ENCODE data around the gene OFD1. TPM values are rescaled to one million over a fixed set of nuclear protein-coding genes. Genes with fewer than 3 reads are reported as not detected.

The OFD1 gene
- total and polyA plus RNA-seq, 4 experiments from 2014 or later: 22.0 to 135 (median 86.9) TPM

GRCh38 chrX:13797512-13797911 is 63.0 kb downstream of the OFD1 start:
- Mint-ChIP-seq H3K27ac (no peak overlapping the region), H3K4me1 (no peaks in the 10 kb centered on the region), H3K36me3 (no peaks in the 10 kb centered on the region), H3K9me3 (peaks cover 0 to 6% (median 1%) of the 10 kb centered on the region in 8 donors), H3K27me3 (peaks cover 0 to 2% of the 10 kb centered on the region in 2 donors), H3K4me3 (no peak overlapping the region)
- Histone ChIP-seq H3K4me1 (ENCODE audit: insufficient read depth, low read length) (no peaks in the 10 kb centered on the region), H3K27ac (ENCODE audit: low read depth, low read length) (no peak overlapping the region), H3K36me3 (ENCODE audit: insufficient read depth, low read length) (no peaks in the 10 kb centered on the region), H3K4me3 (ENCODE audit: low read length in 2 of 2) (no peak overlapping the region), H3K27me3 (ENCODE audit: insufficient read depth, low read length) (no peaks in the 10 kb centered on the region), H3K9me3 (ENCODE audit: control insufficient read depth in 1 of 2, low read length in 2 of 2) (no peaks in the 10 kb centered on the region)
- CTCF ChIA-PET (ENCODE audit: partially characterized antibody): no interaction called here
- intact Hi-C loops (cut with micrococcal nuclease): no loop called here
- no peak for DNase-seq
- POLR2A ChIA-PET (ENCODE audit: partially characterized antibody): no interaction called here

GRCh38 chrX:13798184-13798583 is 63.6 kb downstream of the OFD1 start:
- Histone ChIP-seq H3K9me3 (ENCODE audit: control insufficient read depth in 1 of 2, low read length in 2 of 2) (no peaks in the 10 kb centered on the region), H3K36me3 (ENCODE audit: insufficient read depth, low read length) (no peaks in the 10 kb centered on the region), H3K27ac (ENCODE audit: low read depth, low read length) (no peak overlapping the region), H3K4me3 (ENCODE audit: low read length in 2 of 2) (no peak overlapping the region), H3K27me3 (ENCODE audit: insufficient read depth, low read length) (no peaks in the 10 kb centered on the region), H3K4me1 (ENCODE audit: insufficient read depth, low read length) (no peaks in the 10 kb centered on the region)
- ChIA-PET CTCF (ENCODE audit: partially characterized antibody) (no interaction called here), POLR2A (ENCODE audit: partially characterized antibody) (no interaction called here)
- Mint-ChIP-seq H3K36me3 (no peaks in the 10 kb centered on the region), H3K4me3 (no peak overlapping the region), H3K4me1 (no peaks in the 10 kb centered on the region), H3K9me3 (peaks cover 0 to 6% (median 1%) of the 10 kb centered on the region in 8 donors), H3K27me3 (peaks cover 0 to 2% of the 10 kb centered on the region in 2 donors), H3K27ac (no peak overlapping the region)
- no peak for DNase-seq
- intact Hi-C loops (cut with micrococcal nuclease): no loop called here

GRCh38 chrX:13803116-13803515 is 68.6 kb downstream of the OFD1 start:
- ChIA-PET POLR2A (ENCODE audit: partially characterized antibody) (no interaction called here), CTCF (ENCODE audit: partially characterized antibody) (no interaction called here)
- Histone ChIP-seq H3K27me3 (ENCODE audit: insufficient read depth, low read length) (no peaks in the 10 kb centered on the region), H3K36me3 (ENCODE audit: insufficient read depth, low read length) (no peaks in the 10 kb centered on the region), H3K4me1 (ENCODE audit: insufficient read depth, low read length) (no peaks in the 10 kb centered on the region), H3K9me3 (ENCODE audit: control insufficient read depth in 1 of 2, low read length in 2 of 2) (no peaks in the 10 kb centered on the region), H3K4me3 (ENCODE audit: low read length in 2 of 2) (no peak overlapping the region), H3K27ac (ENCODE audit: low read depth, low read length) (no peak overlapping the region)
- H3K4me1 Mint-ChIP-seq: no peaks in the 10 kb centered on the region
- no peak overlapping the region for H3K27ac Mint-ChIP-seq
- H3K9me3 Mint-ChIP-seq: peaks cover 0 to 6% (median under 1%) of the 10 kb centered on the region in 8 donors
- H3K4me3 Mint-ChIP-seq: no peak overlapping the region
- intact Hi-C loops (cut with micrococcal nuclease): no loop called here
- H3K36me3 Mint-ChIP-seq: no peaks in the 10 kb centered on the region
- DNase-seq: no peak
- H3K27me3 Mint-ChIP-seq: peaks cover 4 to 5% of the 10 kb centered on the region in 2 donors

GRCh38 chrX:13805241-13805640 is 70.7 kb downstream of the OFD1 start:
- Histone ChIP-seq H3K27me3 (ENCODE audit: insufficient read depth, low read length) (no peaks in the 10 kb centered on the region), H3K27ac (ENCODE audit: low read depth, low read length) (no peak overlapping the region), H3K9me3 (ENCODE audit: control insufficient read depth in 1 of 2, low read length in 2 of 2) (no peaks in the 10 kb centered on the region), H3K4me1 (ENCODE audit: insufficient read depth, low read length) (no peaks in the 10 kb centered on the region), H3K36me3 (ENCODE audit: insufficient read depth, low read length) (no peaks in the 10 kb centered on the region), H3K4me3 (ENCODE audit: low read length in 2 of 2) (no peak overlapping the region)
- no peaks in the 10 kb centered on the region for H3K4me1 Mint-ChIP-seq
- POLR2A ChIA-PET (ENCODE audit: partially characterized antibody): no interaction called here
- no peak overlapping the region for H3K27ac Mint-ChIP-seq
- no peak overlapping the region for H3K4me3 Mint-ChIP-seq
- no peaks in the 10 kb centered on the region for H3K36me3 Mint-ChIP-seq
- CTCF ChIA-PET (ENCODE audit: partially characterized antibody): no interaction called here
- DNase-seq: no peak
- H3K27me3 Mint-ChIP-seq: peaks cover 4 to 5% of the 10 kb centered on the region in 2 donors
- H3K9me3 Mint-ChIP-seq: peaks cover 0 to 1% (median 0%) of the 10 kb centered on the region in 8 donors
- intact Hi-C loops (cut with micrococcal nuclease): no loop called here

- Histone ChIP-seq H3K27ac (ENCODE audit: low read depth, low read length) (no peak overlapping the region), H3K36me3 (ENCODE audit: insufficient read depth, low read length) (no peaks in the 10 kb centered on the region), H3K27me3 (ENCODE audit: insufficient read depth, low read length) (no peaks in the 10 kb centered on the region), H3K9me3 (ENCODE audit: control insufficient read depth in 1 of 2, low read length in 2 of 2) (no peaks in the 10 kb centered on the region), H3K4me3 (ENCODE audit: low read length in 2 of 2) (no peak overlapping the region), H3K4me1 (ENCODE audit: insufficient read depth, low read length) (no peaks in the 10 kb centered on the region)
- H3K36me3 Mint-ChIP-seq: no peaks in the 10 kb centered on the region
- H3K27ac Mint-ChIP-seq: no peak overlapping the region
- no peak for DNase-seq
- no peaks in the 10 kb centered on the region for H3K4me1 Mint-ChIP-seq
- H3K9me3 Mint-ChIP-seq: no peaks in the 10 kb centered on the region
- peaks cover 7% of the 10 kb centered on the region in 2 donors for H3K27me3 Mint-ChIP-seq
- intact Hi-C loops (cut with micrococcal nuclease): no loop called here
- ChIA-PET CTCF (ENCODE audit: partially characterized antibody) (no interaction called here), POLR2A (ENCODE audit: partially characterized antibody) (no interaction called here)
- no peak overlapping the region for H3K4me3 Mint-ChIP-seq
Measured at GRCh38 chrX:13808293-13808692, 73.7 kb downstream of the OFD1 start.

- no peak overlapping the region for H3K27ac Mint-ChIP-seq
- no peaks in the 10 kb centered on the region for H3K4me1 Mint-ChIP-seq
- H3K9me3 Mint-ChIP-seq: no peaks in the 10 kb centered on the region
- H3K36me3 ChIP-seq (ENCODE audit: insufficient read depth, low read length): no peaks in the 10 kb centered on the region
- H3K4me3 Mint-ChIP-seq: no peak overlapping the region
- DNase-seq: no peak
- H3K36me3 Mint-ChIP-seq: no peaks in the 10 kb centered on the region
- H3K27me3 Mint-ChIP-seq: peaks cover 7% of the 10 kb centered on the region in 2 donors
- POLR2A ChIA-PET (ENCODE audit: partially characterized antibody): no interaction called here
- CTCF ChIA-PET (ENCODE audit: partially characterized antibody): no interaction called here
- no peaks in the 10 kb centered on the region for H3K27me3 ChIP-seq (ENCODE audit: insufficient read depth, low read length)
- no peaks in the 10 kb centered on the region for H3K9me3 ChIP-seq (ENCODE audit: control insufficient read depth in 1 of 2, low read length in 2 of 2)
- H3K27ac ChIP-seq (ENCODE audit: low read depth, low read length): no peak overlapping the region
- H3K4me1 ChIP-seq (ENCODE audit: insufficient read depth, low read length): no peaks in the 10 kb centered on the region
- intact Hi-C loops (cut with micrococcal nuclease): no loop called here
- no peak overlapping the region for H3K4me3 ChIP-seq (ENCODE audit: low read length in 2 of 2)
Measured at GRCh38 chrX:13808865-13809264, 74.3 kb downstream of the OFD1 start.

- H3K27me3 Mint-ChIP-seq: peaks cover 9 to 18% of the 10 kb centered on the region in 2 donors
- DNase-seq: no peak
Measured at GRCh38 chrX:13815664-13816063, 81.1 kb downstream of the OFD1 start.

GRCh38 chrX:13816176-13816575 is 81.6 kb downstream of the OFD1 start:
- H3K4me3 Mint-ChIP-seq: no peak overlapping the region
- H3K27ac ChIP-seq (ENCODE audit: low read depth, low read length): no peak overlapping the region
- intact Hi-C loops (cut with micrococcal nuclease): no loop called here
- no peak for DNase-seq
- H3K27ac Mint-ChIP-seq: no peak overlapping the region
- no peaks in the 10 kb centered on the region for H3K36me3 Mint-ChIP-seq
- no peaks in the 10 kb centered on the region for H3K4me1 ChIP-seq (ENCODE audit: insufficient read depth, low read length)
- H3K9me3 ChIP-seq (ENCODE audit: control insufficient read depth in 1 of 2, low read length in 2 of 2): no peaks in the 10 kb centered on the region
- no peak overlapping the region for H3K4me3 ChIP-seq (ENCODE audit: low read length in 2 of 2)
- CTCF ChIA-PET (ENCODE audit: partially characterized antibody): no interaction called here
- peaks cover 9 to 18% of the 10 kb centered on the region in 2 donors for H3K27me3 Mint-ChIP-seq
- H3K27me3 ChIP-seq (ENCODE audit: insufficient read depth, low read length): no peaks in the 10 kb centered on the region
- POLR2A ChIA-PET (ENCODE audit: partially characterized antibody): no interaction called here
- H3K36me3 ChIP-seq (ENCODE audit: insufficient read depth, low read length): no peaks in the 10 kb centered on the region
- H3K9me3 Mint-ChIP-seq: no peaks in the 10 kb centered on the region
- H3K4me1 Mint-ChIP-seq: no peaks in the 10 kb centered on the region

More at GRCh38 chrX:13815664-13816063, 81.1 kb downstream of the OFD1 start:
- Mint-ChIP-seq H3K4me1 (no peaks in the 10 kb centered on the region), H3K27ac (no peak overlapping the region), H3K36me3 (no peaks in the 10 kb centered on the region), H3K9me3 (no peaks in the 10 kb centered on the region), H3K4me3 (no peak overlapping the region)
- no peak overlapping the region for H3K27ac ChIP-seq (ENCODE audit: low read depth, low read length)
- no peaks in the 10 kb centered on the region for H3K4me1 ChIP-seq (ENCODE audit: insufficient read depth, low read length)
- ChIA-PET POLR2A (ENCODE audit: partially characterized antibody) (no interaction called here), CTCF (ENCODE audit: partially characterized antibody) (no interaction called here)
- H3K4me3 ChIP-seq (ENCODE audit: low read length in 2 of 2): no peak overlapping the region
- no peaks in the 10 kb centered on the region for H3K36me3 ChIP-seq (ENCODE audit: insufficient read depth, low read length)
- intact Hi-C loops (cut with micrococcal nuclease): no loop called here
- H3K9me3 ChIP-seq (ENCODE audit: control insufficient read depth in 1 of 2, low read length in 2 of 2): no peaks in the 10 kb centered on the region
- no peaks in the 10 kb centered on the region for H3K27me3 ChIP-seq (ENCODE audit: insufficient read depth, low read length)
